GM19035 (cell line): Measurements from ENCODE around the gene TCIRG1.
"Not testable (repeated sequence)": the region's sequence is repeated elsewhere in the genome, so short reads cannot be mapped to it uniquely, and the experiment has no call there.

Experiments used
- ATAC-seq: cut with Tn5 transposase; IDR thresholded peaks from one replicate; pipeline ENCODE4 v1.9.1; 2021; ENCODE audit not compliant: unreplicated experiment

Gene TCIRG1

GRCh38 chr11:68038718-68039525, at the start of gene TCIRG1:
TCIRG1 (plus strand) TSS chr11:68039025; CDS start chr11:68041272, 2,247 bp downstream.
- ATAC-seq = no peak

- ATAC-seq = not testable (repeated sequence)
Measured at GRCh38 chr11:67990546-67991346, 48.1 kb upstream of the TCIRG1 start.

GRCh38 chr11:67991347-67992121, 47.3 kb upstream of the TCIRG1 start:
- ATAC-seq = not testable (repeated sequence)

- not testable (repeated sequence) for ATAC-seq
Measured at GRCh38 chr11:67993821-67994220, 45.0 kb upstream of the TCIRG1 start.

GRCh38 chr11:67994387-67994786, 44.4 kb upstream of the TCIRG1 start:
- not testable (repeated sequence) for ATAC-seq

- not testable (repeated sequence) for ATAC-seq
Measured at GRCh38 chr11:67995129-67995528, 43.7 kb upstream of the TCIRG1 start.

- not testable (repeated sequence) for ATAC-seq
Measured at GRCh38 chr11:67995579-67995978, 43.2 kb upstream of the TCIRG1 start.

GRCh38 chr11:67996051-67996450, 42.8 kb upstream of the TCIRG1 start:
- ATAC-seq = no peak

- ATAC-seq = no peak
Measured at GRCh38 chr11:67996622-67997474, 42.0 kb upstream of the TCIRG1 start.

- ATAC-seq = no peak
Measured at GRCh38 chr11:67997475-67997921, 41.3 kb upstream of the TCIRG1 start.

- no peak for ATAC-seq
Measured at GRCh38 chr11:67998150-67999045, 40.4 kb upstream of the TCIRG1 start.

- no peak for ATAC-seq
Measured at GRCh38 chr11:67999201-67999629, 39.6 kb upstream of the TCIRG1 start.

GRCh38 chr11:67999704-68000103, 39.1 kb upstream of the TCIRG1 start:
- ATAC-seq = no peak

GRCh38 chr11:68002575-68002937, 36.3 kb upstream of the TCIRG1 start:
- peak; percentile 11 for ATAC-seq

GRCh38 chr11:68002938-68003845, 35.6 kb upstream of the TCIRG1 start:
- ATAC-seq = peak; percentile 50

- ATAC-seq = peak; percentile 65
Measured at GRCh38 chr11:68003846-68004550, 34.8 kb upstream of the TCIRG1 start, which contains the start of gene UNC93B1. UNC93B1 (minus strand) TSS chr11:68004097; CDS start chr11:68004043, 54 bp downstream.

GRCh38 chr11:68004551-68005335, 34.1 kb upstream of the TCIRG1 start:
- no peak for ATAC-seq
